ENCODE results near the gene CACNA1A.

GRCh38 chr19:13376537-13376936, 129.7 kb downstream of the CACNA1A start:
- TF ChIP-seq CTCF (IDR thresholded peaks at IDR 0.05; ENCODE audit: insufficient read depth, low read length) (no peak), SPI1 (IDR thresholded peaks at IDR 0.05; ENCODE audit: borderline replicate concordance, low read depth) (no peak)
